Suprapubic skin (tissue), 3 donors: ENCODE measurements around the gene ITGA1.

Experiments used
- CTCF ChIP-seq, 2 donors: fragments of 200-600 bp in 1 of 2; fragments of 450-650 bp in 1 of 2; sonication (generic) in 1 of 2; IDR thresholded peaks; one replicate each; pipeline ENCODE4 v1.5.1; 2016 to 2019; ENCODE audit warnings: antibody characterized with exemption in 2 of 2, mild to moderate bottlenecking in 1 of 2, moderate library complexity in 1 of 2
- POLR2AphosphoS5 ChIP-seq, 3 donors: sonication (generic); formaldehyde crosslinking; IDR thresholded peaks; one replicate each; pipeline ENCODE4 v1.6.1; 2017; ENCODE audit warnings: antibody characterized with exemption in 3 of 3

GRCh38 chr5:52760695-52761366 is 26.9 kb upstream of the ITGA1 start:
- TF ChIP-seq CTCF (IDR thresholded peaks at IDR 0.05) (no peak), POLR2AphosphoS5 (IDR thresholded peaks at IDR 0.05) (no peak)
